Stimulated activated effector memory CD8-positive, alpha-beta T cell treated with anti-CD3 and anti-CD28 coated beads, Interleukin-12 subunit alpha, Interleukin-12 subunit beta, amount 100 ng/mL, for 72 hours (primary cell): ENCODE results near the gene CKM.
A peak's percentile ranks its signal among the peaks of the same experiment; 100 is the strongest.

Source experiments
- ATAC-seq: fragments of 150-1000 bp; cut with Tn5 transposase; 2 replicates; pipeline ENCODE4 v1.10.0; 2021
- DNase-seq, 2 donors: peaks; one replicate each; pipeline ENCODE4 v3.0.0; 2021 to 2022; ENCODE audit warnings: low spot score in 2 of 2
- H3K27ac Mint-ChIP-seq: one replicate; pipeline ENCODE4 v1.8.0; 2022; ENCODE audit warnings: mild to moderate bottlenecking, mixed read lengths
- H3K36me3 Mint-ChIP-seq: one replicate; pipeline ENCODE4 v1.8.0; 2022; ENCODE audit warnings: mild to moderate bottlenecking, mixed read lengths
- H3K4me1 Mint-ChIP-seq: one replicate; pipeline ENCODE4 v1.8.0; 2022; ENCODE audit warnings: mixed read lengths
- H3K4me3 Mint-ChIP-seq: one replicate; pipeline ENCODE4 v1.8.0; 2022; ENCODE audit warnings: mild to moderate bottlenecking, mixed read lengths
- H3K9me3 Mint-ChIP-seq: one replicate; pipeline ENCODE4 v1.8.0; 2022; ENCODE audit warnings: mixed read lengths

The CKM gene

GRCh38 chr19:45322744-45323281 is at the start of gene CKM:
CKM (minus strand) TSS chr19:45322875; CDS start chr19:45319713, 3,162 bp downstream.
- no peaks in the 10 kb centered on the region for H3K36me3 Mint-ChIP-seq
- no peaks in the 10 kb centered on the region for H3K9me3 Mint-ChIP-seq
- ATAC-seq, result peak; percentile 5
- H3K4me1 Mint-ChIP-seq, result peaks cover 5% of the 10 kb centered on the region
- DNase-seq, result no peak
- no peak within 1 kb of the TSS for H3K27ac Mint-ChIP-seq
- H3K4me3 Mint-ChIP-seq, result no peak within 1 kb of the TSS

- peak within 1 kb of the TSS; percentile 69 for H3K4me3 Mint-ChIP-seq
- peaks cover 11% of the 10 kb centered on the region for H3K4me1 Mint-ChIP-seq
- H3K27ac Mint-ChIP-seq, result peak within 1 kb of the TSS; percentile 93
- H3K9me3 Mint-ChIP-seq, result no peaks in the 10 kb centered on the region
- peaks cover 6% of the 10 kb centered on the region for H3K36me3 Mint-ChIP-seq
- ATAC-seq (peak; percentile 99), DNase-seq (peak; percentile 99 to 100)
Measured at GRCh38 chr19:45370410-45371204, 47.9 kb upstream of the CKM start, which contains the start of gene ERCC2. ERCC2 (minus strand) TSS chr19:45370573; CDS start chr19:45370540, 33 bp downstream.

- H3K9me3 Mint-ChIP-seq, result no peaks in the 10 kb centered on the region
- DNase-seq (no peak), ATAC-seq (no peak)
- peaks cover 11% of the 10 kb centered on the region for H3K4me1 Mint-ChIP-seq
- peak overlapping the region; percentile 37 for H3K4me3 Mint-ChIP-seq
- no peak overlapping the region for H3K27ac Mint-ChIP-seq
- peaks cover 6% of the 10 kb centered on the region for H3K36me3 Mint-ChIP-seq
Measured at GRCh38 chr19:45368737-45369340, 46.2 kb upstream of the CKM start.

- peaks cover 6% of the 10 kb centered on the region for H3K36me3 Mint-ChIP-seq
- no peaks in the 10 kb centered on the region for H3K9me3 Mint-ChIP-seq
- H3K27ac Mint-ChIP-seq, result no peak overlapping the region
- peaks cover 11% of the 10 kb centered on the region for H3K4me1 Mint-ChIP-seq
- ATAC-seq (no peak), DNase-seq (no peak)
- peak overlapping the region; percentile 37 for H3K4me3 Mint-ChIP-seq
Measured at GRCh38 chr19:45368127-45368526, 45.5 kb upstream of the CKM start.

- Mint-ChIP-seq H3K4me3 (no peak overlapping the region), H3K4me1 (peaks cover 6% of the 10 kb centered on the region), H3K9me3 (no peaks in the 10 kb centered on the region), H3K36me3 (peaks cover 7% of the 10 kb centered on the region), H3K27ac (no peak overlapping the region)
- no peak for ATAC-seq
- no peak for DNase-seq
Measured at GRCh38 chr19:45364696-45365095, 42.0 kb upstream of the CKM start.

GRCh38 chr19:45363861-45364459 is 41.3 kb upstream of the CKM start:
- H3K4me3 Mint-ChIP-seq, result no peak overlapping the region
- peaks cover 4% of the 10 kb centered on the region for H3K4me1 Mint-ChIP-seq
- H3K36me3 Mint-ChIP-seq, result peaks cover 15% of the 10 kb centered on the region
- no peaks in the 10 kb centered on the region for H3K9me3 Mint-ChIP-seq
- ATAC-seq (no peak), DNase-seq (no peak)
- H3K27ac Mint-ChIP-seq, result no peak overlapping the region

- ATAC-seq (no peak), DNase-seq (no peak)
- no peak overlapping the region for H3K4me3 Mint-ChIP-seq
- H3K27ac Mint-ChIP-seq, result peak overlapping the region; percentile 32
- no peaks in the 10 kb centered on the region for H3K4me1 Mint-ChIP-seq
- H3K36me3 Mint-ChIP-seq, result peaks cover 26% of the 10 kb centered on the region
- no peaks in the 10 kb centered on the region for H3K9me3 Mint-ChIP-seq
Measured at GRCh38 chr19:45362291-45362690, 39.6 kb upstream of the CKM start.

GRCh38 chr19:45361608-45362007 is 38.9 kb upstream of the CKM start:
- Mint-ChIP-seq H3K4me3 (no peak overlapping the region), H3K36me3 (peaks cover 26% of the 10 kb centered on the region), H3K4me1 (no peaks in the 10 kb centered on the region), H3K9me3 (no peaks in the 10 kb centered on the region), H3K27ac (peak overlapping the region; percentile 32)
- ATAC-seq (no peak), DNase-seq (no peak)

- H3K9me3 Mint-ChIP-seq, result no peaks in the 10 kb centered on the region
- DNase-seq (no peak), ATAC-seq (no peak)
- H3K4me1 Mint-ChIP-seq, result no peaks in the 10 kb centered on the region
- peaks cover 32% of the 10 kb centered on the region for H3K36me3 Mint-ChIP-seq
- H3K27ac Mint-ChIP-seq, result peak overlapping the region; percentile 63
- H3K4me3 Mint-ChIP-seq, result no peak overlapping the region
Measured at GRCh38 chr19:45358213-45358792, 35.6 kb upstream of the CKM start.

GRCh38 chr19:45357445-45357783 is 34.7 kb upstream of the CKM start:
- DNase-seq, result no peak

GRCh38 chr19:45356760-45357444 is 34.2 kb upstream of the CKM start:
- ATAC-seq, result no peak

More at GRCh38 chr19:45357445-45357783, 34.7 kb upstream of the CKM start:
- no peaks in the 10 kb centered on the region for H3K4me1 Mint-ChIP-seq
- no peak for ATAC-seq
- H3K36me3 Mint-ChIP-seq, result peaks cover 32% of the 10 kb centered on the region
- H3K27ac Mint-ChIP-seq, result no peak overlapping the region
- no peak overlapping the region for H3K4me3 Mint-ChIP-seq
- H3K9me3 Mint-ChIP-seq, result no peaks in the 10 kb centered on the region

GRCh38 chr19:45355910-45356309 is 33.2 kb upstream of the CKM start:
- peaks cover 29% of the 10 kb centered on the region for H3K36me3 Mint-ChIP-seq
- no peak for ATAC-seq
- no peak for DNase-seq
- H3K4me1 Mint-ChIP-seq, result no peaks in the 10 kb centered on the region
- no peak overlapping the region for H3K27ac Mint-ChIP-seq
- H3K4me3 Mint-ChIP-seq, result no peak overlapping the region
- no peaks in the 10 kb centered on the region for H3K9me3 Mint-ChIP-seq

More at GRCh38 chr19:45356760-45357444, 34.2 kb upstream of the CKM start:
- no peaks in the 10 kb centered on the region for H3K4me1 Mint-ChIP-seq
- H3K36me3 Mint-ChIP-seq, result peaks cover 30% of the 10 kb centered on the region
- DNase-seq, result no peak
- no peak overlapping the region for H3K4me3 Mint-ChIP-seq
- H3K9me3 Mint-ChIP-seq, result no peaks in the 10 kb centered on the region
- no peak overlapping the region for H3K27ac Mint-ChIP-seq

- Mint-ChIP-seq H3K4me1 (no peaks in the 10 kb centered on the region), H3K9me3 (no peaks in the 10 kb centered on the region), H3K27ac (no peak overlapping the region), H3K36me3 (peaks cover 33% of the 10 kb centered on the region), H3K4me3 (no peak overlapping the region)
- no peak for DNase-seq
- ATAC-seq, result no peak
Measured at GRCh38 chr19:45355402-45355801, 32.7 kb upstream of the CKM start.

GRCh38 chr19:45354241-45354842 is 31.7 kb upstream of the CKM start:
- DNase-seq, result no peak
- Mint-ChIP-seq H3K4me1 (no peaks in the 10 kb centered on the region), H3K9me3 (no peaks in the 10 kb centered on the region), H3K36me3 (peaks cover 27% of the 10 kb centered on the region), H3K27ac (no peak overlapping the region), H3K4me3 (no peak overlapping the region)
- no peak for ATAC-seq
